Gastroesophageal sphincter (tissue), 2 donors: ENCODE measurements around the gene ENDOD1.

Experiments used
- EP300 ChIP-seq: sonication (generic); formaldehyde crosslinking; IDR thresholded peaks from one replicate; pipeline ENCODE4 v1.6.1; 2017; ENCODE audit warnings: antibody characterized with exemption, mild to moderate bottlenecking
- POLR2AphosphoS5 ChIP-seq: sonication (generic); formaldehyde crosslinking; IDR thresholded peaks from one replicate; pipeline ENCODE4 v1.6.1; 2017; ENCODE audit warnings: antibody characterized with exemption

DNA sequence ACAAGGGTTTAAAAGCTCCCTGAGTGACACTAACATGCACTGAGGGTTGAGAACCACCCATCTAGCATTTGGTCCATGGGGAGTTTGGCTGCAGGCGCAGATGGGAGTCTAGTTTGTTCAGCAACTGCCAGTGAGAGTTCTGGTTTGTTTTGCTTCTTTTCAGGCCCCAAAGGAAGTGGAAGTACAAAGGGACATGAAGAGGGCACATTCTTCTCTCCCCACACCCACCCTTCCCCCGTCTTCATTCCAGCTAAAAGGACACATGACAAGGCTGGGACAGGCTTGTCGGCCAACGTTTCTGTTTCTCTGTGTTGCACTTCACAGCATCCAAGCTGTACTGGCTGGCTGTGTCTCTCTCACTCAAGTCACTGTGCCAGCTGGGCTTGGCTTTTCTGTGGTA lies 8.2 kb upstream of the ENDOD1 start:
- peak; percentile 23 for TF ChIP-seq POLR2AphosphoS5
- TF ChIP-seq EP300 = no peak
